Measurements from ENCODE around the gene FAM174B.

The FAM174B gene

GRCh38 chr15:92638709-92639365 is 16.7 kb downstream of the FAM174B start:
- peak; percentile 39 for DNase-seq

DNA sequence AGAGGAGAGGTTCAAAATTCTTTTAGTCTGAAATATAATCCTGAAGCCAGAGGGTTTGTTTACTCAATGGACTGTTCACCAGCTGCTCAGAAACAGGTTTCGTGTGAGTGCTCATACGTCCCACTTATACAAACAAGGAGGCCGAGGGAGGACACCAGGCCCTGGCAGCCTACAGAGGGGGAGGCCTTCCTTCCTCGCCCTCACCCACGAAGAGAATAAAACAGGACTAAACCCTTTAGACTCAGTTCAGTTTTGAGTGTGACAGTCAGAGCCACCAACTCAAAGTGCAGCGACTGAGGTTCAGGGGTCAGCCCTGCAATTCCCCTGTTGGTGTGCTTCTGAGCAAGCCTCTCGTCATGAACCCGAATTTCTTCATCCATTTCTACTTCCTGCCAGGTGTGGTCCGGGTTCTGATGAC is 17.3 kb downstream of the FAM174B start:
- peak; percentile 82 for DNase-seq

DNA sequence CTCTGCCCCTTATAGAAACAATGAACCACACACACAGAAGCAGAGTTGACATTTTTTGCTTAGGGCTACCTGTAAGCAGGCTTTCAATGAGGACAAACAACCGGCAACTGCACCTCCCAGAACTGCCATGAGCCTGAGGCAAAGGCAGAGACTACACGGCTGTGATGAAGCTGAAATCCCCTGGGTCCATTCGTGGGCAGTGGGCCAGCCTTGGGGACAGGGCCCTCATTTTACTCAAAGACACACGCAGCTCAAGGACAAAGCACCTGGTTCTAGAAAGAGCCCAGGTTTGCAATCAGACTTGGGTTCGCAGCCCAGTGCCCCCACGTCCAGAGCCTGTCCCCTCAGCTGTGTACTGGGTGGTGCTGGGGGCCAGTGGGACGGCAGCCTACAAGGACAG is 17.9 kb downstream of the FAM174B start:
- peak; percentile 39 for DNase-seq

DNA sequence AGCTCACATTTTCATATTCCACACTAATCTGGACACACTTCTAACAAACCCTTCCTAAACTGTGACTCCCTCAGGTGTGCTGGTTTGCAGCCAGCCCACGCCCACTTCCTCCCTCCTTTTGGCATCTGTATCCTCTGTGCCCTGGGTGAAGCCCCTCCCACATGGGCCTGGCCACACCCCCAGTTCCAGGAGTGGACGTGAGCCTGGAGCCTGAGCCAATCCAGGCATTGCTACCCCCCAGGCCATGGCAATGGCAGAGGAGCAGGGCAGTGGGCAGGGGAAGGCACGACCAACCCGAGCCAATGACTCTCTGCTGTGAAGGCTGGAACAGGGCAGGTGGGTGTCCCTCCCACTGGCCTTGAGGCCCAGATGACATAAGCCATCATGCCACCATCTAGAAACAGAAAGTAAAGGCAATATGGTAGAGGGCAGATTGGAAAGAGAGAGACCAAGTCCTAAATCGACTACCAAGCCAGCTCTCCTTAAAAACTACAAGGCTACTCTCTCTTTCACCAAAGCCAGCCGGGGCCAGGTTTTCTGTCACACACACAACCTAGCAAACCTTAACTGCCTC is 18.6 kb downstream of the FAM174B start:
- peak; percentile 46 for DNase-seq

- DNase-seq, result no peak
Observed at GRCh38 chr15:92636401-92636907, 19.1 kb downstream of the FAM174B start.

- DNase-seq, result peak; percentile 93
Observed at GRCh38 chr15:92634671-92635201, 20.8 kb downstream of the FAM174B start.

- peak; percentile 23 for DNase-seq
Observed at GRCh38 chr15:92634060-92634459, 21.5 kb downstream of the FAM174B start.

GRCh38 chr15:92633418-92633817 is 22.2 kb downstream of the FAM174B start:
- no peak for DNase-seq

DNA sequence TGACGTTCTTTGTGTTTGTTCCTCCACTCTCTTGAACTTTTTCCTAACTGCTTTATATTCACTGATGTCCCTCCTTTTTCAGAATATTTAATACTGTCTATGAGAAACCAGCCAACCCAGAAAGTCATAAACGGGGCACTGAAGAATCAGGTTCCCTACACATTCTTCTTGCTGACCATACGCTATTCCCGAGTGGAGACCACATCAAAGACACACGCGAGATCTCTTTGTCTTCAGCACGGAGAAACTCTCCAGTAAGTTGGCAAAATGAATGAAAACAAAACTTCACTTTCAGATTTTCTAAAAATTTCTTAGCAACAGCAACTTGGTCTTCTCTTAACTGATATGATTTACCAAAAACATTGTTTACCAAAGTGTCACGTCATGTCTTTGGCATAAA is 22.6 kb downstream of the FAM174B start:
- DNase-seq, result no peak

- peak; percentile 15 for DNase-seq
Observed at GRCh38 chr15:92631721-92632120, 23.9 kb downstream of the FAM174B start.

GRCh38 chr15:92629975-92630626 is 25.5 kb downstream of the FAM174B start:
- peak; percentile 33 for DNase-seq

- DNase-seq, result no peak
Observed at GRCh38 chr15:92629276-92629974, 26.1 kb downstream of the FAM174B start.

GRCh38 chr15:92627014-92627413 is 28.6 kb downstream of the FAM174B start:
- DNase-seq, result no peak

DNA sequence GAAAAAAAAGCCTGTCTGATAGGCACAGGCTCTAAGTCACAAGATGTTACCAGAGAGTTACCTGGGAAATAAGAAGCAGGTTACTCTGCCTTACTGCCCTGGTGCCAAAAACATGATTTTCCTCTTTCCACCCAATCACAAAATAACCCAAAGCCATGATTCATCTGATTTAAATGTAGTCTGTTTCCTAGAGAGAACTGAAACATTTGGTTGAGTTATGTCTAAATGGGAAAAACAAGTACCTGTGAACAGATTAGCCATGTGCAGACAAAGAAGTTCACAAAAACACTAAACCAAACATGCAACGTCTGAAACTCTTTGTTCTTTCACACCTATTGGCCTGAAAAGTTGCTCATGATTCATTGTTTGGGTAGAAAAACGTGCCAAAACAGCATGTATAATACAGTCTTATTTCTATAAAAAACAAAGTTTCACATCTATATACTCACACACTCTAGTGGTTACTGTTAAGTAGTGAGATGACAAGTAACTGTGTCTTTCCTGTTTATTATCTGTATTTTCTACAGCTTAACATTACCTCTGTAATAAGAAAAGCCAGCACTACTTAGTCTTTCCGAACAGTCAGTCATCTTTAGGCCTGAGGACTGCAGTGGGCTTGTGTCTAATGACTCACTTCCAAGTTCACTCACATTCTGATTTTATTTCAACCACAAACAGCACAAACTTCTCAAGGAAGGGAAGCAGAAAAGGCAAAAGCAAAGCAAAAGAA is 30.2 kb downstream of the FAM174B start:
- DNase-seq, result no peak

GRCh38 chr15:92624401-92624991 is 31.1 kb downstream of the FAM174B start:
- DNase-seq, result no peak

DNA sequence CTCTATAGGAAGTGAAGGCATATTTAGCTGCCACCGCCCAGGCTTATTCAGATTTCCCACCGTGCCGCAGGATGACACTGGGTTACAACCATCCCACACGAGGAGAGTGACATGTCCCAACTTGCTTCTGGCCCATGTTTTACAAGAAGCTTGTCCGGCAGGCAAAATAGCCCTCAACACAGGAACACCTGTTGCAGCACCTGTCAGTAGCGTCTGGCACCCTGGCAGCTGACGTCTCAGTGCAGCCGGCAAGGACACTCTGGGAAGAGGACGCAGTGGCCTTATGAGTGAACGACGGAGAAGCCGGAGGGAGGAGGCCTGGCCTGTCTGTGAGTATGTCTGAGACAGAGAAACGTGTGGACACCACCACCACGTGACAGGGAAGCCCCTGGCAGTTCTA is 32.1 kb downstream of the FAM174B start:
- peak; percentile 21 for DNase-seq

GRCh38 chr15:92621972-92622533 is 33.5 kb downstream of the FAM174B start:
- no peak for DNase-seq

- no peak for DNase-seq
Observed at GRCh38 chr15:92620991-92621390, 34.6 kb downstream of the FAM174B start.

GRCh38 chr15:92619145-92620101 is 36.2 kb downstream of the FAM174B start:
- no peak for DNase-seq
